HG03575 (cell line): ENCODE data around the gene IPPK.

ENCODE experiments used
- ATAC-seq: cut with Tn5 transposase; IDR thresholded peaks from one replicate; pipeline ENCODE4 v1.9.1; 2021; ENCODE audit not compliant: unreplicated experiment, insufficient number of reproducible peaks, low FRiP score; ENCODE audit errors: extremely low read depth

IPPK gene

GRCh38 chr9:92706218-92706940, 36.4 kb upstream of the IPPK start:
- no peak for ATAC-seq

GRCh38 chr9:92704528-92704927, 34.6 kb upstream of the IPPK start:
- no peak for ATAC-seq

DNA sequence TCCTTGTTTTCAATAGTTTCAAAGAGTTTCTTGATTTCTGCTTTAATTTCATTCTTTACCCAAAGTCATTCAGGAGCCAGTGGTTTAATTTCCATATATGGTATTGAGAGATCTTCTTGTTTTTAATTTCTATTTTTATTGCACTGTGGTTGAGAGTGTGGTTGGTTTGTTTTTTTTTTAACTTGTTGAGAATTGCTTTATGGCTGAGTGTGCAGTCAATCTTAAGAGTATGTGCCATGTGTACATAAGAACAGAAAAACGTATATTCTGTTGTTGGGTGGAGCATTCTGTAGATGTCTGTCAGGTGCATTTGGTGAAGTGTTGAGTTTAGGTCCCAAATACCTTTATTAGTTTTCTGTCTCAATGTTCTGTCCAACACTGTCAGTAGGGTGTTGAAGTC, 26.7 kb upstream of the IPPK start:
- no peak for ATAC-seq

DNA sequence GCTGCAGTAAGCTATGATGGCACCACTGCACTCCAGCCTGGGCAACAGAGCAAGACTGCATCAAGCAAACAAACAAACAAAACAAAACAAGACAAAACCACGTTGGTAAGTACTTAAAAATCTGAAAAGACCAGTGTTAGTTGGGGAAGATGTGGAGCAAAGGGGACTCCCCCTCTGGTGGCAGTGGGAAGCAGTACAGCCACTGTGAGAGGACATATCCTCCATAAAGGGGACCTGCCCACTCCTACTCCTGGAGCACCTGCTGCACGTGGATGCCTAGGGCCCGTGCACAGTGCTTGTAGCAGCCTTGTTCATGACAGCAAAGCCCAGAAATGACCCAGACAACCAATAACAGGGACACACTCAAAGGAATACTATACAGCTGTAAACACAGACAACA, 17.0 kb upstream of the IPPK start:
- no peak for ATAC-seq

DNA sequence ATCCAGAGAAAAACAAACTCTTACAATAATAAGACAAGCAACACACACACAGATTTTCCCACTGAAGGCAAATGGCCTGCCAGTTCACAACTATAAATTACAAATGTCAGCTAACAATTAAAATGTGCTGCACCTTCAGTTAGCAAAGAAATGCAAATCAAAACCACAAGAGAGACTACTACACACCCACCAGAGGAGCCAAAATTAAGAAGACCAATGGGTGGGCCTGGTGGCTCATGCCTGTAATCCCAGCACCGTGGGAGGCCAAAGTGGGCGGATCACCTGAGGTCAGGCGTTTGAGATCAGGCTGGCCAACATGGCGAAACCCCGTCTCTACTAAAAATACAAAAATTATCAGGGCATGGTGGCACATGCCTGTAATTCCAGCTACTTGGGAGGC, 15.1 kb upstream of the IPPK start:
- no peak for ATAC-seq

DNA sequence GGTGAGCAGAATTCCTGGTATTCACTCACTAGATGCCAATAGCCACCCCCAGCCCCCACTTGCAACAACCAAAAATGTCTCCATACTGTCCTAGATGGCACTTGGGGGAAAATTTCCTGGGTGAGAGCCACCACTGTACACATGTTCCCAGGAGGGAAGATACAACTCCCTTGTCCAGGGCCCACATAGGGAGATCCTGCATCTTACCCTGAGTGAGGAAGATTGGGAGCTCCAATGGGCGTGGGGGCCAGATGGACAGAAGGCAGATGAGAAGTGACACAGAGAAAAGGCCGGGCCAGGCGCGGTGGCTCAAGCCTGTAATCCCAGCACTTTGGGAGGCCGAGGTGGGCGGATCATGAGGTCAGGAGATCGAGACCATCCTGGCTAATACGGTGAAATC, 12.3 kb upstream of the IPPK start:
- ATAC-seq: no peak

- no peak for ATAC-seq
Measured at GRCh38 chr9:92680166-92681119, 10.5 kb upstream of the IPPK start.

DNA sequence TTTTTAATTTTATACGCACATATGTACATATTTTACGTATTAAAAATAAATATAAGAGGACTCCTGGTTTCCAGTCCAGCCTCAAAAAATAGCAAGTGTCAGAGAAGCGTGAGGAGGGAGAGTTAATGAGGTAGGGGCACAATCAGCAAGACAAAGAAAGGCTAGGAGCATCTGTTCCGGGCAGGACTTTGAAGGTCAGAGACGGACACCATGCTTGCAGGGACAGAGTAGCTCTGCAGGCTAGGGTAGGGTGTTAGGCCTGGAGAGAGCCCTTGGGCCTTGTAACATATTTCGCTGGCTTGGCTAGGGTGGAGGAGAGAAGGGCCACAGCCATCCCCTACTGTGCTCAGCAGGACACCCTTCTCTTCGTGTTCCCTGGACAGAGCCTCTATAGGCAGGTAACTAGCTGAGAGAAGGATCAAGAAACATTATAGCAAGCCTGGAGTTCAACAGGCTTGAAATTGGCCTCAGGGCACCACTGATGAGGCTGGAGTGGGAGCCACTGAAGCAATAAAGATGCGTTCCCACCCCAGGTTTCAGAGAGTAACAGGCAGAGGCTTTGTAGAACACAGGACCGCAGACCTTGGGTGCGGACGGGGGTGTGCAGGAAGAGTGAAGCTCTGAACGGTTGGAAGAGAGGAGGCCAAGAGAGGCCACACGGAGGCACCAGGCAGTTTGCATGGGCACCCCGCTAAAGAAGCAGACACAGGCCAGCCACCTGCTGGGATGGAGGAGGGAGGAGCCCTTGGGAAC, 9.7 kb upstream of the IPPK start:
- no peak for ATAC-seq

DNA sequence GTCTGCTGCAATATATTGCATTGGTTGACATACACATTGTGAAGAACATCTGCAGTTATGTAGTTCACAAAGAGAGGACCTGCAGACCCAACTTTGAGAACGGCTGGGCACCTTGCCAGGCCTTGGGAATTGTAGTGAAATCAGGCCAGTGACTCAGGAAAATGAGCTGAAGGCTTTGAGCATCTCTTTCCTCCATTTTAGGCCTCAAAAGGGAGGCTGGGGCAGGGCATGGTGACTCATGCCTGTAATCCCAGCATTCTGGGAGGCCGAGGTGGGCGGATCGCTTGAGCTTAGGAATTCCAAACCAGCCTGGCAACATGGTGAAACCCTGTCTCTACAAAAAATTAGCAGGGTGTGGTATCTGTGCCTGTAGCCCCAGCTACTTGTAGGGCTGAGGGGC, 1.4 kb upstream of the IPPK start:
- no peak for ATAC-seq

GRCh38 chr9:92669527-92669889, 423 bp downstream of the IPPK start:
- ATAC-seq: no peak

- no peak for ATAC-seq
Measured at GRCh38 chr9:92668746-92669526, 995 bp downstream of the IPPK start.

GRCh38 chr9:92666912-92667532, 2.9 kb downstream of the IPPK start:
- ATAC-seq: no peak

DNA sequence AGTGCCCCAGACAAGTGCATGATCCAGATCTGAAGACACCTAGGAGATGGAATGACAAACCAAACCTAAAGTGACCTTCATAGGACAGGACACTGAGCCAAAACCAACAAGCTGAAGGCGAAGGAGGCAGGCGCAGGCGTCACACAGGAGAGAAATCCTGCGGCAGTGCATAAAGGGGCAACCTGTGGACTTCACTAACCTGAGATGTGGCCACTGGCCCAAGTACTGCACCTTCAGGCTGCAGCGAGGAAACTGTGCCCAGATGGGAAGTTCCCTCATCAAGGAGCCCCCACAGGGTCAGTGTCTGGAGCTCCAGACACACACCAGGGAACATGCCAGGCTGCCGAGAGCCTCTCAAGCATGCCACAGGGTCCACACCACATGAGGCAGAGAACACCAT, 3.7 kb downstream of the IPPK start:
- no peak for ATAC-seq

DNA sequence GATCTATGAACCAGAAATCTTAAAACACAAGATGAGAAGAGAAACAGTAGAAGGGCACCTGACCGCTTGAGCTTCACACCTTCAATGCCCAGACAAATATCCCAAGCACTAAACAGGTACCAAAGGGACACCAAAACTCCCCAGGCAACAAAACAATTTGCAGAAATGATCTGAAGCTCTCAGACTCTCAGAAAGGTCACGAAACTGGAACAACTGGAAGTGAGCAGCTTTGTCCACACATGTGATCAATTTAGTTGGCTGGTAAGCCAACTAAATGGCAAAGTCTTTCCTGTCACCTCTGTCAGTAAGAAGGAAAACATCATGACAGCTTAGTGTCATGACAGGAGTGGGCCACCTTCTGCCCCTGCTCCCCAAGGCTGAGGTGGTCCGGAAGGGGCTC, 4.1 kb downstream of the IPPK start:
- no peak for ATAC-seq

GRCh38 chr9:92664394-92665152, 5.4 kb downstream of the IPPK start:
- no peak for ATAC-seq

DNA sequence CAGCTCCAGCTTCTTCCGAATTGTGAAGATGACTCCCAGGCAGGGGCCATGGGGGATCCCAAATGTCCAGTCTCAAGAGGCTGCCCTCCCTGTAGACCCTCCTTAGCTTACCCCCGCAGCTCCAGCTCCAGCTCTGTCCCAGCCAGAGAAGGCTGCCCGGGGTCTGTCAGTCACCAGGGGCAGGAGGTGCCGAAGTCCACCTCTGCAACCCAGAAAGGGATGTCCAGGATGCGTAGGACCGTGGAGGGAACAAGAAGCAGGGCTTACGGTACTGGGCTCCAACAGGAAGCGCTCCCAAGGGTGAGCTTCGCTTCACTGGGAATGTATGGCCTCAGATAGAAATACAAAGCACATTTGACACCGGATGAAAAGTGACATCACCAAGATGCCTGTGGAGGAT, 6.0 kb downstream of the IPPK start:
- ATAC-seq: no peak

GRCh38 chr9:92663126-92663525, 6.8 kb downstream of the IPPK start:
- ATAC-seq: no peak

- no peak for ATAC-seq
Measured at GRCh38 chr9:92661743-92662142, 8.2 kb downstream of the IPPK start.
